Measurements from ENCODE around the gene TEKT1.

Gene TEKT1

DNA sequence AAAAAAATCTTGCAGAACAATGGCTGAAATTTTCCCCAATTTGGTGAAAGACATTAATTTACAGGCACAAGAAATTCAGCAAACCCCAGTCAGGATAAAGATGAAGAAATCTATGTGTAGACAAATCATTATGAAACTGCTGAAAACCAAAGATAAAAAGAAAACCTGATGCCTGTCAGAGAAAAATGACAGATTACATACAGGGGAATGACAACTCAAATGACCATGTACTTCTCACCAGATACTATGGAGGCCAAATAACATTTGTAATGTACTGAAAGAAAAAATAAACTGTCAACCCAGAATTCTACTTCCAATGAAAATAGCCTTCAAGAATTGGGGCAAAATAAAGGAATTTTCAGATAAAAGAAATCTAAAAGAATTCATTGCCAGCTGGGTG lies 82.9 kb downstream of the TEKT1 start:
- no peaks in the 10 kb centered on the region for H3K27me3 ChIP-seq (replicated peaks; ENCODE audit: control insufficient read depth, insufficient read depth, low read length)
- no peak for DNase-seq (ENCODE audit: extremely low read depth, insufficient read length)
- no peaks in the 10 kb centered on the region for H3K36me3 ChIP-seq (ENCODE audit: control insufficient read depth, insufficient read depth, low read length)
- no peak for TF ChIP-seq CTCF (IDR thresholded peaks at IDR 0.05; ENCODE audit: insufficient read depth, low read length, poor library complexity, severe bottlenecking)
- no peak overlapping the region for H3K4me3 ChIP-seq (replicated peaks; ENCODE audit: low read depth, low read length)

All from GM06990 (cell line).